ENCODE data around the gene NEB. TPM values are rescaled to one million over a fixed set of nuclear protein-coding genes. Genes with fewer than 3 reads are reported as not detected.
"Not testable (repeated sequence)": the region's sequence is repeated elsewhere in the genome, so short reads cannot be mapped to it uniquely, and the experiment has no call there.

The NEB gene
- total RNA-seq, 1 donor from 2014 or later: 1.5 TPM

GRCh38 chr2:151634736-151635467, 99.4 kb downstream of the NEB start:
- no peak for DNase-seq
- ATAC-seq (ENCODE audit: poor library complexity): no peak
- intact Hi-C loops (cut with DNase I): no loop called here

GRCh38 chr2:151632993-151633565, 101.2 kb downstream of the NEB start:
- DNase-seq (no peak), ATAC-seq (ENCODE audit: poor library complexity) (no peak)
- intact Hi-C loops (cut with DNase I): no loop called here

- ATAC-seq (ENCODE audit: poor library complexity) (no peak), DNase-seq (no peak)
- intact Hi-C loops (cut with DNase I): no loop called here
Measured at GRCh38 chr2:151630372-151630771, 103.9 kb downstream of the NEB start.

DNA sequence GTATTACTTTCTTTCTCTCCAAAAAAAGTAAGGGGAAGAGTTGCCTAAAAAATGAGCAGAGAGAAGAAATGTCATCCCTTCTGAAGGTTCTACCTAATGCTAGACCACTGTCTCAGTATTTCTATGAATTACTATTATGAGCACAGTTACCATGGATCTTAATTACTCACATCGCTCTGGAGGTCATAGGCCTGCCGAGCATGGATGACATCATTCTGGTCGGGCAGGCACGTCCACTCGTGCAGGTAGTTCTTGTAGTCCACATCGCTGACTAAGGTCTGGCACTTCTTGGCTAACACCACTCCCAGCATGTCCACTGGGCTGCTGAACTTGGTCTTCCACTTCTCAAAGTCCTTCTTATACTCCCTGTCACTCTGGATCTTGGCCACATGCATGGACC, 106.9 kb downstream of the NEB start:
- ATAC-seq (ENCODE audit: poor library complexity) (no peak), DNase-seq (no peak)
- intact Hi-C loops (cut with DNase I): no loop called here

DNA sequence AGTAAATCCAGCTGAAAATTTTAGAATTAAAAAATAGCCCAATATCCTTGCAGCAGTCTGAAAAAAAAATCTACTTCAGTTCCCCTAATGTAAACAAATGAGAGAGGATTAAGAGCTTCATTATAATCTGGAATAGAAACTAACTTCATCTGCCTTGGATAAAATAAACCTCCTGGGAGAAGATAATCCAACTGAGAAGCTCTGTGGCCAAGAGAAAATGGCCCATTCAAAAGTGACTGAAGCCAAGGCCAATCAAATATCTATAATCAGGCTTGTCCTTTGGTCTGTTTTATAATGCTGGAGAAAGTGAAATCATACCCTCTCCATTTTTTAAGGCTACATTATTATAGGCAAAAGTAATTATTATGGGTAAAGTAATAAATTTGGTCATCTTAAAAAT, 110.0 kb downstream of the NEB start:
- ATAC-seq (ENCODE audit: poor library complexity): no peak
- intact Hi-C loops (cut with DNase I): no loop called here

GRCh38 chr2:151623631-151624030, 110.6 kb downstream of the NEB start:
- intact Hi-C loops (cut with DNase I): no loop called here
- DNase-seq: no peak
- no peak for ATAC-seq (ENCODE audit: poor library complexity)

More for the DNA sequence above, 110.0 kb downstream of the NEB start:
- no peak for DNase-seq

- intact Hi-C loops (cut with DNase I): no loop called here
- no peak for DNase-seq
- ATAC-seq (ENCODE audit: poor library complexity): no peak
Measured at GRCh38 chr2:151620761-151621160, 113.5 kb downstream of the NEB start.

DNA sequence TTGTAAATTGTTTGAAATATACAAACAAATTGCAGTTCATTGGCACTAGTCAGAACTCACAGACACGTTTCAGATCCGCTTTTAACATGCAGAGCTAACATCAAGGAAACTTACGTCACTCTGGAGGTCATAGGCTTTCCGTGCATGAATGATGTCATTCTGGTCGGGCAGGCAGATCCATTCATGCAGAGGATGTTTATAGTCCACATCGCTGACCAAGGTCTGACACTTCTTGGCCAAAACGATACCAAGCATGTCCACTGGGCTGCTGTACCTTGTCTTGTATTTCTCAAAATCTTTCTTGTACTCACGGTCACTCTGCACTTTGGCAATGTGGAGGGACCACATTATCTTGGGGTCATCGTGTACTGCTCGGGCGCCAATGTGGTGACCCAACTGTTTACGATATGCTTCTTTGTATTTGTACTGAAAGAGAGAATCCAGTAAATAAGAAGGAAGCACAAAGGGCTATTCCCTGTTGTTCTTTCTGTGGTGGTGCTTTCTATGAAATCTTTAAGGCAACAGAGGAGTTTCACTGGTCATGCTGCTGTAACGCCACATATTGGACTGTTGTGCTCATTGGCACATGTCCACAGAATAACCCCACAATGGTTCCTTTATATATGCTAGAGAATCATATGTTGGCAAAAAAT, 114.8 kb downstream of the NEB start:
- ATAC-seq (ENCODE audit: poor library complexity) (no peak), DNase-seq (no peak)
- intact Hi-C loops (cut with DNase I): loop anchor here (10.0 kb wide), 1 partner anchor 405 kb away; no protein-coding TSS in a partner anchor

DNA sequence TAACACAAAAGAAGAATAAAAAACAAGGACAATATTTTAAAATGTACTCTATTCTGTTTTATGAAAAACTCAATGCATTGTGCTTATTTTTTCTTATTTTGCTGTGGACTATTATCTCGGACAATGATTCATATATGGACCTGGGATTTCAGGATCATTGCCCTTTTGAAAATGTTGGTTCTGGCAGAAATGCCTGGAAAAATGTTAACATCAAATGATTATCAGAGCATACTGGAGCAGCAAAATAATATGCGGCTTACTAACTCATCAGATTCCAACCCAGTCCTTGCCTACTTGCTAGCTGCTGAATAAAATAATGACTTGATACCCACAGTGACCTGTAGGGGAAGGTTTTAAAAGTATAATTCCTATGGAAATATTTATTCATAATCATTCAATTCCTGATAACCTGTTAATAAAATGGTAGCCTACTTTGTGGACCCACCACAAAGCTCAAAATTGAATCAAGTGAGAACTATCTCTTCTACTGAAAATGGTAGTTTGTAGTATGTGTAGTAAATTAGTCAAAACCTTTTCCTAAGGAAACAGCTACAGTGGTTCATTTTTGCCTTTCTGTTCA, 117.4 kb downstream of the NEB start:
- DNase-seq (no peak), ATAC-seq (ENCODE audit: poor library complexity) (no peak)
- intact Hi-C loops (cut with DNase I): loop anchor here (10.0 kb wide), 1 partner anchor 408 kb away; no protein-coding TSS in a partner anchor

GRCh38 chr2:151614606-151615306, 119.5 kb downstream of the NEB start:
- DNase-seq (no peak), ATAC-seq (ENCODE audit: poor library complexity) (no peak)
- intact Hi-C loops (cut with DNase I): loop anchor here (10.0 kb wide), 1 partner anchor 410 kb away; no protein-coding TSS in a partner anchor

DNA sequence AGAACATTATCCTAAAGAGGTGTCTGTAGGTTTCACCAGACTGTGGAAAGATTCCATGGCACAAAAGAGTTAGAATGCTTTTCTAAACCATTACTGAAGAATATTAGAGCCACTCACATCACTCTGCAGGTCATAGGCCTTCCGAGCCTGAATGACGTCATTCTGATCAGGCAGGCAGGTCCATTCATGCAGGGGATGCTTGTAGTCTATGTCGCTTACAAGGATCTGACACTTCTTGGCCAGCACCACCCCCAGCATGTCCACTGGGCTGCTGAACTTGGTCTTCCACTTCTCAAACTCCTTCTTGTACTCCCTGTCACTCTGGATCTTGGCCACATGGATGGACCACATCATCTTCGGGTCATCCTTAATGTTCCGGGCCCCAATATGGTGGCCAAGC, 120.1 kb downstream of the NEB start:
- intact Hi-C loops (cut with DNase I): loop anchor here (10.0 kb wide), 1 partner anchor 411 kb away; no protein-coding TSS in a partner anchor
- ATAC-seq (ENCODE audit: poor library complexity) (no peak), DNase-seq (no peak)

GRCh38 chr2:151611351-151611750, 122.9 kb downstream of the NEB start:
- intact Hi-C loops (cut with DNase I): loop anchor here (10.0 kb wide), 1 partner anchor 413 kb away; no protein-coding TSS in a partner anchor
- ATAC-seq (ENCODE audit: poor library complexity) (no peak), DNase-seq (no peak)

DNA sequence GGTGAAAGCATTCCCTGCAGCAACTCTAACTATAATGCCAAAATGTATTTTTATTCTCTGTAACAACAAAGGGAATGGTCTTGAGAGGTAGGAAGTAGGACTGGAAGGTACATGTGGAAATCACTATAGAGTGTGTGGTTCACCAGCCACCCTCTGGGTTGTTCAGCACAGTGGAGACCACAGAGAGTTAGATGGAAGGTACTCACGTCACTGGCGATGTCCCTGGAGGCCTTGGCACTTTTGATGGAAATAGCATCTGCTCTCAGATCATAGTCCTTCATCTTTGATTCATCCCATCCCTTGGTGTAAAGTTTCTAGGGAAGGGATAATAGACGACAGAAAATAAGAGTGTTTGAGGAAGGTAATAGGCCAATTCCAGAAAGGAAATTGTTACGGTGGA, 124.0 kb downstream of the NEB start:
- ATAC-seq (ENCODE audit: poor library complexity) (no peak), DNase-seq (no peak)
- intact Hi-C loops (cut with DNase I): loop anchor here (10.0 kb wide), 1 partner anchor 414 kb away; no protein-coding TSS in a partner anchor

- ATAC-seq (ENCODE audit: poor library complexity): no peak
- no peak for DNase-seq
- intact Hi-C loops (cut with DNase I): loop anchor here (10.0 kb wide), 1 partner anchor 415 kb away; no protein-coding TSS in a partner anchor
Measured at GRCh38 chr2:151609705-151610104, 124.6 kb downstream of the NEB start.

GRCh38 chr2:151607459-151608424, 126.5 kb downstream of the NEB start:
- DNase-seq; ATAC-seq (ENCODE audit: poor library complexity); intact Hi-C loops (cut with DNase I): not testable (repeated sequence)

DNA sequence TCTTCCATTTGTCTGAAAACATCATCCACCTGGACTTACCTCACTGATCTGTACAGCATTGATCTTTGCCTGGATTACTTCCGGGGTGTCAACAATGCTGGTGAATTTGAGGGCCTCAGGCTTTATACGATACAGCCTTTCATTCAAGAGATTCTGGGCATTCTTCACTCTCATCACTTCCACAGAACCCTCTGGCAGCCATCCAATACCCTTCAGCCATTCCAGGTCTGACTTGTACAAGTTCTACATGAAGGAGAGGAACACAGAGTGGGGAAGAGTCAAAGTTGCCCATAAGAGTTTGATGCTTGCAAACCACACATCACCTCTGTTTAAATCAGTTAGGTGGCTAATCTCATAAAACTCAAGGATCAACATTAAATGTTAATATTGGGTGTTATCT, 130.7 kb downstream of the NEB start:
- ATAC-seq (ENCODE audit: poor library complexity); intact Hi-C loops (cut with DNase I); DNase-seq: not testable (repeated sequence)

- intact Hi-C loops (cut with DNase I); ATAC-seq (ENCODE audit: poor library complexity): not testable (repeated sequence)
Measured at GRCh38 chr2:151602402-151602801, 131.9 kb downstream of the NEB start.

More at GRCh38 chr2:151602402-151602801, 131.9 kb downstream of the NEB start:
- DNase-seq: not testable (repeated sequence)

Data from Right ventricle myocardium superior (tissue), 1 donor.